ENCODE data around the gene RELN.

RELN gene

DNA sequence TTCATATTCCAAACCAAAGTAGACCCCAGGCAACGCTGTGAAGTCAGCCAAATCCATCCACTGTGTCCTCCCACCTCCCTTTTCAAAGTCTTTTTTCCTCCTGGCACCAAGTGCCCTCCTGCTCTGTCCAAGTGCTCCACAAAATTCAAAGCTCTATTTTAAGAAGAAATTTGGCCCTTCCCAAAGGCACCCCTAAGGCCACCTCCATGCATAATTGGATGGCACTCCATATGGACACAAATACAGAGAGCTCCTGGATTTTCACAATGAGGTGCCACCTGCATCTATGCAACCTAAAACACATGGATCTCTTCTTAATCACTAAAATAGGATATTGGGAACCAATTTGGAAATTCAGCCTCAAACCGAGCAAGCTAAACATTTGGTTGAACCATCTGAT lies 121.6 kb downstream of the RELN start:
- Histone ChIP-seq H3K4me1 (ENCODE audit: control insufficient read depth, insufficient read depth, low read length) (no peaks in the 10 kb centered on the region), H3K27me3 (ENCODE audit: control insufficient read depth, insufficient read depth, low read length) (no peaks in the 10 kb centered on the region)

DNA sequence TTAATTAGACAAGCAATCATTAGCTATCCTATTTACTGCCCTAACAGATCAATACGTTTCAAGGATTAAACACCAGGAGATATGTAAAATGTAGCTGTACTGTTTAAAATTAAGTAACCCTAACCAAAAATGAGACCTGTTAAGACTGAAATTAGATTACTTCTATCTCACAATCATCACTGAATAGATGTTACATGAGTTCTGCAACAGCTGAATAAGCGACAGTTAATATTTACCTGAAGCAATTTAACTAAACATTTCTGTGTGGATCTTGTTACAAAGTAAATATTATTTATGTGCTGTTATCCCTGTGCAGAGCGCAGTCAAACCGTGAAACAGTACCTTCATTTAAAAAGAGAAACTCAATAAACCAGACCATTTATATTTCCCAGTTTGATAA lies 122.5 kb downstream of the RELN start:
- H3K9ac ChIP-seq (ENCODE audit: low read depth, low read length): no peak overlapping the region
- H3K27ac ChIP-seq (ENCODE audit: low read depth, low read length): no peak overlapping the region
- H3K36me3 ChIP-seq (ENCODE audit: control insufficient read depth, insufficient read depth, low read length): no peaks in the 10 kb centered on the region
- H3K4me1 ChIP-seq (ENCODE audit: control insufficient read depth, insufficient read depth, low read length): no peaks in the 10 kb centered on the region
- no peaks in the 10 kb centered on the region for H3K9me3 ChIP-seq (ENCODE audit: control insufficient read depth, insufficient read depth, low read length)
- no peaks in the 10 kb centered on the region for H3K27me3 ChIP-seq (ENCODE audit: control insufficient read depth, insufficient read depth, low read length)
- H3K4me3 ChIP-seq (ENCODE audit: low read depth, low read length): no peak overlapping the region

More for the DNA sequence above, 121.6 kb downstream of the RELN start:
- no peak overlapping the region for H3K27ac ChIP-seq (ENCODE audit: low read depth, low read length)
- no peak overlapping the region for H3K4me3 ChIP-seq (ENCODE audit: low read depth, low read length)
- no peaks in the 10 kb centered on the region for H3K9me3 ChIP-seq (ENCODE audit: control insufficient read depth, insufficient read depth, low read length)
- no peaks in the 10 kb centered on the region for H3K36me3 ChIP-seq (ENCODE audit: control insufficient read depth, insufficient read depth, low read length)
- H3K9ac ChIP-seq (ENCODE audit: low read depth, low read length): no peak overlapping the region

DNA sequence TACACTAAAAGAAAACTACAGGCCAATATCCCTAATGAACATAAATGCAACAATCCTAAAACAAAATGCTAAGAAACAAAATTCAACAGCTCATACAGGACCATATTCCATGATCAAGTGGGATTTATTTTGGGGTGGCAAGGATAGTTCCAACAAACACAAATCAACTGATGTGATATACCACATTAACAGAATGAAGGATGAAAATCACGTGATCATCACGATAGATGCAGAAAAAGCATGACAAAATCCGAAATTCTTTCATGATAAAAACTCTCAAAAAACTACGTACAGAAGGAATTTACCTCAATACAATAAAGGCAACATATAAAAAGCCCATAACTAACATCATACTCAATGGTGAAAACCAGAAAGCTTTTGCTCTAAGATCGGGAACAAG lies 124.0 kb downstream of the RELN start:
- Histone ChIP-seq H3K9me3 (ENCODE audit: control insufficient read depth, insufficient read depth, low read length) (no peaks in the 10 kb centered on the region), H3K27ac (ENCODE audit: low read depth, low read length) (no peak overlapping the region), H3K9ac (ENCODE audit: low read depth, low read length) (no peak overlapping the region), H3K27me3 (ENCODE audit: control insufficient read depth, insufficient read depth, low read length) (no peaks in the 10 kb centered on the region), H3K4me1 (ENCODE audit: control insufficient read depth, insufficient read depth, low read length) (no peaks in the 10 kb centered on the region), H3K4me3 (ENCODE audit: low read depth, low read length) (no peak overlapping the region), H3K36me3 (ENCODE audit: control insufficient read depth, insufficient read depth, low read length) (no peaks in the 10 kb centered on the region)

DNA sequence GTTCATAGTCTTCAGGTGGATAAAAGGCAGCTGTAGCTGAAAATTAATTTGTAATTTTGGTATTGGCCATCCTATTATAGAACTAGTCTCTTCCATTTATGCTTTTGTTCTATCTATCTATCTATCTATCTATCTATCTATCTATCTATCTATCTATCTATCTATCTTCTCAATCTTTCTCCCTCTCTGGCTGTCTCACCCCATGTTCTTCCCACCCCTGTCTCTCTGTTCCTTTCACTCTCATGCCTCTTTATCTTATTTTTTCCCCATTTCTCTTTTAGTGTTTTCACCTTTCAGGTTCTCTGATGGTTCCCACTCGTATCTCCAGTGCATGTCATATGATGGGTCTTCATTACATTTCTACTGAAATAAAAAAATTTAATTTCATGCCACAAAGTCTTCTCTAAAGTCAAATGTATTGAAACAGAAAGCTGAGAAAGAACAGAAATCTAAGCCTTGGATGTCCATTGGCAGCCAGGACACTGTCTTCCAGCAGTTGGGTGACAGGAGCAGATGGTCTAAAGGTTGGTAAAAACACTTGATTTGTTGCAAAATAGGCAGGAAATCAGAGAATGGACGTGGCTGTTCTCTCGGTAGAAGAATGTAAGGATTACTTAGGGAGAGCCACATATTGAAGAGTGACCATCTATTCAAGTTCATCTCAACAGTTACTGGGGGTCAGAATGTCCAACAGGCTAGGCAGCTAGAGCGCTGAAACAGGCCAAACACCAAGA lies 127.0 kb downstream of the RELN start:
- H3K4me3 ChIP-seq (ENCODE audit: low read depth, low read length): no peak overlapping the region
- no peaks in the 10 kb centered on the region for H3K9me3 ChIP-seq (ENCODE audit: control insufficient read depth, insufficient read depth, low read length)
- no peaks in the 10 kb centered on the region for H3K27me3 ChIP-seq (ENCODE audit: control insufficient read depth, insufficient read depth, low read length)
- no peaks in the 10 kb centered on the region for H3K36me3 ChIP-seq (ENCODE audit: control insufficient read depth, insufficient read depth, low read length)
- H3K4me1 ChIP-seq (ENCODE audit: control insufficient read depth, insufficient read depth, low read length): peaks cover 6% of the 10 kb centered on the region
- no peak overlapping the region for H3K9ac ChIP-seq (ENCODE audit: low read depth, low read length)
- no peak overlapping the region for H3K27ac ChIP-seq (ENCODE audit: low read depth, low read length)

DNA sequence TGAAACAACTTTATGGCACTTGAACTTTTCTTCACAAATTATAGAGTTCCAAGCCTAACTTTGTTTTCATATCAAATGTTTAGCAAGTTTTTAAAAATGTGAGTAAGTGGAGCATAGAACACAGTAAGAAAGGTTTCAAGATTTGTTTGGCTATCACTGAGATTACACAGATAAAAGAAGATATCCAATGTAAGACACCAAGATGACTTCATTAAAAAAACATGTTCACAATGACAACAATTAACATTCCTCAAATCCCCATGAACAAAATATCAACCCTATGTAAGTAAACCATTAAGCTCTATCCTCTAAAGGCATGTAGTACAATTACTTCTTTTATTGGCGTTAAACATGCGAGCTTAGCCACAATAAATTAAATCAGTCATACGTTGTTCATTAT lies 129.7 kb downstream of the RELN start:
- no peaks in the 10 kb centered on the region for H3K27me3 ChIP-seq (ENCODE audit: control insufficient read depth, insufficient read depth, low read length)
- no peak overlapping the region for H3K9ac ChIP-seq (ENCODE audit: low read depth, low read length)
- peaks cover 16% of the 10 kb centered on the region for H3K4me1 ChIP-seq (ENCODE audit: control insufficient read depth, insufficient read depth, low read length)
- H3K27ac ChIP-seq (ENCODE audit: low read depth, low read length): no peak overlapping the region
- no peaks in the 10 kb centered on the region for H3K9me3 ChIP-seq (ENCODE audit: control insufficient read depth, insufficient read depth, low read length)
- no peak overlapping the region for H3K4me3 ChIP-seq (ENCODE audit: low read depth, low read length)
- H3K36me3 ChIP-seq (ENCODE audit: control insufficient read depth, insufficient read depth, low read length): no peaks in the 10 kb centered on the region

DNA sequence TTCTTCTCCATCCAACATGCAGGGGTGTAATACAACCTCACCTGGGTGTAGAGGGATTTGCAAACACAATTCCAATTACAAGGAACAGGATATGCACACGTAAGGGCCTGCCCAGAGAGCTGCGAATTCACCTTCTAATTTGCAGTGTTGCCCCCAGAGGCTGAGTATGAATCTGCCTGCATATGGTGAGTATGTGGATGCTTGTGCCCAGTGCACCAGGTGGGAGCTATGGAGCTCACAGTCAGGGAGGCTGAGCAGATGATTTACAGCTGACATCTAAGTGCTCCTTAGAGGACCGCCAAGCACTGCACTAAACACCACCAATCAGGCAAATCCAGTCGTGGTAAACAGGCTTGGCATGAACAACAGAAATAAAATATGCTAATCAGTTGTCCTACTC lies 132.0 kb downstream of the RELN start:
- Histone ChIP-seq H3K27me3 (ENCODE audit: control insufficient read depth, insufficient read depth, low read length) (no peaks in the 10 kb centered on the region), H3K9me3 (ENCODE audit: control insufficient read depth, insufficient read depth, low read length) (no peaks in the 10 kb centered on the region), H3K36me3 (ENCODE audit: control insufficient read depth, insufficient read depth, low read length) (no peaks in the 10 kb centered on the region), H3K9ac (ENCODE audit: low read depth, low read length) (no peak overlapping the region), H3K4me3 (ENCODE audit: low read depth, low read length) (no peak overlapping the region), H3K4me1 (ENCODE audit: control insufficient read depth, insufficient read depth, low read length) (peaks cover 16% of the 10 kb centered on the region), H3K27ac (ENCODE audit: low read depth, low read length) (no peak overlapping the region)

DNA sequence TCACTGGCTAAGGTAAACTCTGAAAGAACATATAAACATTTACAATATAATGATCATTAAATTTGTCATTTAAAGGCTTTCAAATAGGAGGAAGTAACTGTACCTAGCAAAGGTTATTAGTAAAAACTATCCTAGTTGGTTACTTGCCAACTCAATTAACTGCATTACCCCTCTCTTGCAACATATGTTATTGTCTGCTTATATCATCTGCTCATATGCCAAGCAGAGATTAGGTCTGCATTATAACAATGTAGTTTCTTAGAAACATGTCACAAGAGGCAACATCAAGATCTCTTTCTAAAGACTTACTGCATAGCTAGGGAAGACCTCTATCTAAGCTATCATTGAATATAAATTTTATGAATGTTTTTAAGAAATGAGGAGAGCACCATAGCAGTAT lies 132.5 kb downstream of the RELN start:
- no peaks in the 10 kb centered on the region for H3K36me3 ChIP-seq (ENCODE audit: control insufficient read depth, insufficient read depth, low read length)
- no peaks in the 10 kb centered on the region for H3K27me3 ChIP-seq (ENCODE audit: control insufficient read depth, insufficient read depth, low read length)
- H3K4me1 ChIP-seq (ENCODE audit: control insufficient read depth, insufficient read depth, low read length): peaks cover 16% of the 10 kb centered on the region
- no peak overlapping the region for H3K27ac ChIP-seq (ENCODE audit: low read depth, low read length)
- H3K9ac ChIP-seq (ENCODE audit: low read depth, low read length): no peak overlapping the region
- no peak overlapping the region for H3K4me3 ChIP-seq (ENCODE audit: low read depth, low read length)
- H3K9me3 ChIP-seq (ENCODE audit: control insufficient read depth, insufficient read depth, low read length): no peaks in the 10 kb centered on the region

DNA sequence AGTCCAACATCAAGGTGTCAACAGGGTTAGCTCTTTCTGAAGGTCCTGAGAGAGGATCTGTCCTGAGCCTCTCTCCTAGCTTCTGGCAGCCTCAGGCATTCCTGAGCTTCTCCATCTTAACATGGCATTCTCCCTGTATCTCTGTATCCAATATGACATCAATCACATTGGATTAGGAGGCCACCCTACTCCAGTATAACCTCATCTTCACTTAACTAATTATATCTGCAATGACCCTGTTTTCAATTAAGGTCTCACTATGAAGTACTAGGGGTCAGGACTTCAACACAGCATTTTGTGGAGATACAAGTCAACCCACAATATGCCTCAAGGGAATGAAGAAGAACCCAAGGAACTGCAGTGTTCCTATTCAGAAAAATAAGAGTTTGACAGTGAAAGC lies 133.8 kb downstream of the RELN start:
- Histone ChIP-seq H3K27ac (ENCODE audit: low read depth, low read length) (no peak overlapping the region), H3K4me3 (ENCODE audit: low read depth, low read length) (no peak overlapping the region), H3K9me3 (ENCODE audit: control insufficient read depth, insufficient read depth, low read length) (no peaks in the 10 kb centered on the region), H3K27me3 (ENCODE audit: control insufficient read depth, insufficient read depth, low read length) (no peaks in the 10 kb centered on the region), H3K4me1 (ENCODE audit: control insufficient read depth, insufficient read depth, low read length) (peaks cover 16% of the 10 kb centered on the region), H3K9ac (ENCODE audit: low read depth, low read length) (no peak overlapping the region), H3K36me3 (ENCODE audit: control insufficient read depth, insufficient read depth, low read length) (no peaks in the 10 kb centered on the region)

DNA sequence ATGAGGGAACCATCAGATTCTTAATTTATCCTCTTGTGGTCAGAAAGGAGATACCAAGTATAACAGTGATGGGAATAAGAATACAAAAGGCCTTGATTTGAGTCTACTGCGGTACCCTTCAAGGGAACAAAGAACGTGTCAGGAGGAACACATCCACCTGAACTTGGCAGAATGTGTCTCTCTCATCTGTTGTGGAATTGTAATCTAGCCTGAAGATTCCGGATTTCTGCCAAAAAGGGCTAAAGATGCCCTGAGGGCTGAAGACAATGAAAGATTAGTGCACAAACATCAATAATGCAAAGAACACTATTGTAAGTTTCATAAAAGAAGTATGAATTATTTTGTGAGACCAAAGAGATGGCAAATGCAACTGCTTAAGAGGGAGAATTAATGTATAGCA lies 134.8 kb downstream of the RELN start:
- Histone ChIP-seq H3K27ac (ENCODE audit: low read depth, low read length) (no peak overlapping the region), H3K27me3 (ENCODE audit: control insufficient read depth, insufficient read depth, low read length) (no peaks in the 10 kb centered on the region), H3K4me1 (ENCODE audit: control insufficient read depth, insufficient read depth, low read length) (peaks cover 16% of the 10 kb centered on the region), H3K9me3 (ENCODE audit: control insufficient read depth, insufficient read depth, low read length) (no peaks in the 10 kb centered on the region), H3K4me3 (ENCODE audit: low read depth, low read length) (no peak overlapping the region), H3K36me3 (ENCODE audit: control insufficient read depth, insufficient read depth, low read length) (no peaks in the 10 kb centered on the region), H3K9ac (ENCODE audit: low read depth, low read length) (no peak overlapping the region)

DNA sequence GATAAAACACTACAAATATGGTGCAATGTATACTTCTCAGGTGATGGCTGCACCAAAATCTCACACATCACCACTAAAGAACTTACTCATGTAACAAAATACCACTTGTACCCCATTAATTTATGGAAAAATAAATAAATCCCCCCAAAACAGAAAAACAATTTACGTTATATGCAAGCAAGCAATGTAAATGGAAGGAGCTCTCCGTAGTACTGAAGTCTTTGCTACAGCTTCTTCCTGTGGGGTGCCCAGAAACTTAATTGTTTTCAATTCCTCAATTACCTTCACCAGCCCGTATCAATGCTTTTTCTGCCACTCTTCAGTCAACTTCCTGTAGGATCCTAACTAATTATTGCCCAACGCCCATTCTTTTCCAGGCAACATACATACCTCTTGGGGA lies 138.1 kb downstream of the RELN start:
- H3K27me3 ChIP-seq (ENCODE audit: control insufficient read depth, insufficient read depth, low read length): no peaks in the 10 kb centered on the region
- H3K4me3 ChIP-seq (ENCODE audit: low read depth, low read length): no peak overlapping the region
- no peaks in the 10 kb centered on the region for H3K9me3 ChIP-seq (ENCODE audit: control insufficient read depth, insufficient read depth, low read length)
- H3K27ac ChIP-seq (ENCODE audit: low read depth, low read length): no peak overlapping the region
- H3K9ac ChIP-seq (ENCODE audit: low read depth, low read length): no peak overlapping the region
- H3K4me1 ChIP-seq (ENCODE audit: control insufficient read depth, insufficient read depth, low read length): no peaks in the 10 kb centered on the region
- H3K36me3 ChIP-seq (ENCODE audit: control insufficient read depth, insufficient read depth, low read length): no peaks in the 10 kb centered on the region

DNA sequence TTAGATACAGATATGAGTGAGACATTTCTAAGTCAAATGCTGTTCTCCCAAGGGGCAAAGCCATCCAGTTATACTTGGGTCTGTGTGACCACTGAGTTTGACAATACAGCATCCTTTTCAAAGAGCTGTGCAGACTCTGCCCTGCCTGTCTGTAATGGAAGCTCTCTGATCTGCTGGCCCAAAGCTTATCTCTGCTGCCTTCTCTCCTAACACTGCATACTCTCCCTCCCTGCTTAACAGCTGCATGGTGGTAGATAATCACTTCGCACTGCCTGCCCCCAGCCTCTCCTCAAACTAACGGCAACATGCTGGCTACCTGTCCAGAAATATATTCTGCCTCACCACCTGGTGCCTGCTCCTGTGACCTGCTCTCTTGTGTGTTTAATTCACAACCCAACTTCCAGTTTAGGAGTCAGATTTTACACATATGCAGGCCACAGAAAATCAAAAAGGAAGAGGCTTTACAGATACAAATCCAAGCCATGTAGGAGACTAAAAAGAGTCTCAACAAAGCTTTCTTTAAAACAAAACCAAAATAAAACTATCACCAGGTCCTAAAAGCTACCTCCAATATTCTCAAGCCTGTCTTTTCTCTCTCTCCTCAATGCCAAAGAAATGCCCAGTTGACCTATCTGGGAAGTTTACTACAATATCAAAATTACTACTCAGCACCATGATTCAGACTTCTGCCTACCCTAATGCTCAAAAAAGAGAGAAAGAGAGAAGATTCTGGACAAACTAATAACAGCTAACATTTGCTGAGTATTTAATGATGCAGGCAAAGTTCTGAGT lies 145.6 kb downstream of the RELN start:
- Histone ChIP-seq H3K9me3 (ENCODE audit: control insufficient read depth, insufficient read depth, low read length) (no peaks in the 10 kb centered on the region), H3K4me3 (ENCODE audit: low read depth, low read length) (no peak overlapping the region), H3K9ac (ENCODE audit: low read depth, low read length) (no peak overlapping the region), H3K36me3 (ENCODE audit: control insufficient read depth, insufficient read depth, low read length) (no peaks in the 10 kb centered on the region), H3K27me3 (ENCODE audit: control insufficient read depth, insufficient read depth, low read length) (no peaks in the 10 kb centered on the region), H3K27ac (ENCODE audit: low read depth, low read length) (no peak overlapping the region), H3K4me1 (ENCODE audit: control insufficient read depth, insufficient read depth, low read length) (no peaks in the 10 kb centered on the region)
